Gastroesophageal sphincter (tissue), 4 donors: ENCODE data around the gene TMC1. TPM values are rescaled to one million over a fixed set of nuclear protein-coding genes. Genes with fewer than 3 reads are reported as not detected.

Source experiments
- ATAC-seq: fragments of 150-250 bp; one replicate; pipeline ENCODE4 v1.9.1; 2016; ENCODE audit warnings: mild to moderate bottlenecking, moderate library complexity
- H3K27ac ChIP-seq, 4 donors: fragments of 200-600 bp; sonication (generic) in 3 of 4; 1 replicate in 3 of 4; 2 replicates in 1 of 4; pipeline ENCODE4 v1.5.1; 2016 to 2019
- H3K27me3 ChIP-seq: fragments of 200-600 bp; sonication (generic); one replicate; pipeline ENCODE4 v1.5.1; 2019
- H3K36me3 ChIP-seq, 2 donors: fragments of 200-600 bp; sonication (generic); one replicate each; pipeline ENCODE4 v1.5.1; 2019; ENCODE audit warnings: control low read depth in 1 of 2
- H3K4me1 ChIP-seq, 3 donors: fragments of 200-600 bp; sonication (generic); 1 replicate in 2 of 3; 2 replicates in 1 of 3; pipeline ENCODE4 v1.5.1; 2016 to 2019; ENCODE audit warnings: control low read depth in 2 of 3
- H3K4me3 ChIP-seq, 2 donors: fragments of 200-600 bp; sonication (generic); one replicate each; pipeline ENCODE4 v1.5.1; 2019; ENCODE audit warnings: mild to moderate bottlenecking in 1 of 2, moderate library complexity in 1 of 2
- H3K9me3 ChIP-seq, 3 donors: fragments of 200-600 bp; sonication (generic); one replicate each; pipeline ENCODE4 v1.5.1; 2017 to 2019; ENCODE audit warnings: control low read depth in 2 of 3
- EP300 ChIP-seq: sonication (generic); formaldehyde crosslinking; IDR thresholded peaks from one replicate; pipeline ENCODE4 v1.6.1; 2017; ENCODE audit warnings: antibody characterized with exemption, mild to moderate bottlenecking
- POLR2A ChIP-seq, 2 donors: fragments of 450-650 bp; IDR thresholded peaks; one replicate each; pipeline ENCODE4 v1.6.1; 2017; ENCODE audit warnings: antibody characterized with exemption in 2 of 2, mild to moderate bottlenecking in 2 of 2, moderate library complexity in 1 of 2
- POLR2AphosphoS5 ChIP-seq: sonication (generic); formaldehyde crosslinking; IDR thresholded peaks from one replicate; pipeline ENCODE4 v1.6.1; 2017; ENCODE audit warnings: antibody characterized with exemption
- WGBS, 2 donors: methylation state at CpG; one replicate each; pipeline ENCODE4 v1.1.5; 2018; ENCODE audit warnings: low coverage in 1 of 2; 5-methylcytosine and 5-hydroxymethylcytosine counted together
- total RNA-seq, 4 donors: library from RNA; depleted of rRNA; stranded (reverse); fragments of >200 nt; gene quantifications; one replicate each; pipeline ENCODE4 v1.1.0, GENCODE V29; 2016
- TF ChIP-seq, protein P1 (sequence below), 4 experiments: fragments of 200-600 bp in 2 of 4; fragments of 450-650 bp in 2 of 4; sonication (generic) in 1 of 4; IDR thresholded peaks; one replicate each; pipeline ENCODE4 v1.5.1; 2017 to 2019; ENCODE audit warnings: antibody characterized with exemption in 4 of 4, mild to moderate bottlenecking in 2 of 4, moderate library complexity in 2 of 4

TMC1 gene
- total RNA-seq, 4 donors from 2014 or later, result not detected

DNA sequence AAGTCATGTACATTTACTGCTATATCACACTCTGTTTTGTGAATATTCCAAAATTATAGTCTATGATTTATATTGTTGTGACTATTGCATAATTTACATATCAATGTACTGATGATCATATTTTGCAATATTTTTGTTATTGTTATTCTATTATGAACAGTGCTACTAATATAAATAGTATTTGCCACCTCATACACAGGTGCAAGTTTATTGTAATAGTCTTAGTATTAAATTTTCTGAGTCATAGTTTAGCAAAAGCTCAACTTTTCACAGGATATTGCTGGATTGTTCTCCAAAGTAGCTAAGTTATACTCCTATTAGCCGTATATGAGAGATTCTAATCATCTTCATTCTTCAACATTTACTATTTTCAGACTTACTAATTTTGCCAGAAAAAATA, 124.7 kb downstream of the TMC1 start:
- no peaks in the 10 kb centered on the region for H3K27me3 ChIP-seq
- no peak for ATAC-seq
- H3K36me3 ChIP-seq, result no peaks in the 10 kb centered on the region
- no peak overlapping the region for H3K4me3 ChIP-seq
- H3K9me3 ChIP-seq, result no peaks in the 10 kb centered on the region
- WGBS, 2 donors, result 79 to 89% methylated on average over 1 of the region's 1 CpG
- H3K4me1 ChIP-seq, result no peaks in the 10 kb centered on the region
- no peak for TF ChIP-seq EP300
- TF ChIP-seq, protein P1, sequence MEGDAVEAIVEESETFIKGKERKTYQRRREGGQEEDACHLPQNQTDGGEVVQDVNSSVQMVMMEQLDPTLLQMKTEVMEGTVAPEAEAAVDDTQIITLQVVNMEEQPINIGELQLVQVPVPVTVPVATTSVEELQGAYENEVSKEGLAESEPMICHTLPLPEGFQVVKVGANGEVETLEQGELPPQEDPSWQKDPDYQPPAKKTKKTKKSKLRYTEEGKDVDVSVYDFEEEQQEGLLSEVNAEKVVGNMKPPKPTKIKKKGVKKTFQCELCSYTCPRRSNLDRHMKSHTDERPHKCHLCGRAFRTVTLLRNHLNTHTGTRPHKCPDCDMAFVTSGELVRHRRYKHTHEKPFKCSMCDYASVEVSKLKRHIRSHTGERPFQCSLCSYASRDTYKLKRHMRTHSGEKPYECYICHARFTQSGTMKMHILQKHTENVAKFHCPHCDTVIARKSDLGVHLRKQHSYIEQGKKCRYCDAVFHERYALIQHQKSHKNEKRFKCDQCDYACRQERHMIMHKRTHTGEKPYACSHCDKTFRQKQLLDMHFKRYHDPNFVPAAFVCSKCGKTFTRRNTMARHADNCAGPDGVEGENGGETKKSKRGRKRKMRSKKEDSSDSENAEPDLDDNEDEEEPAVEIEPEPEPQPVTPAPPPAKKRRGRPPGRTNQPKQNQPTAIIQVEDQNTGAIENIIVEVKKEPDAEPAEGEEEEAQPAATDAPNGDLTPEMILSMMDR (IDR thresholded peaks at IDR 0.05), result no peak
- no peak for TF ChIP-seq POLR2AphosphoS5
- H3K27ac ChIP-seq, result no peak overlapping the region

DNA sequence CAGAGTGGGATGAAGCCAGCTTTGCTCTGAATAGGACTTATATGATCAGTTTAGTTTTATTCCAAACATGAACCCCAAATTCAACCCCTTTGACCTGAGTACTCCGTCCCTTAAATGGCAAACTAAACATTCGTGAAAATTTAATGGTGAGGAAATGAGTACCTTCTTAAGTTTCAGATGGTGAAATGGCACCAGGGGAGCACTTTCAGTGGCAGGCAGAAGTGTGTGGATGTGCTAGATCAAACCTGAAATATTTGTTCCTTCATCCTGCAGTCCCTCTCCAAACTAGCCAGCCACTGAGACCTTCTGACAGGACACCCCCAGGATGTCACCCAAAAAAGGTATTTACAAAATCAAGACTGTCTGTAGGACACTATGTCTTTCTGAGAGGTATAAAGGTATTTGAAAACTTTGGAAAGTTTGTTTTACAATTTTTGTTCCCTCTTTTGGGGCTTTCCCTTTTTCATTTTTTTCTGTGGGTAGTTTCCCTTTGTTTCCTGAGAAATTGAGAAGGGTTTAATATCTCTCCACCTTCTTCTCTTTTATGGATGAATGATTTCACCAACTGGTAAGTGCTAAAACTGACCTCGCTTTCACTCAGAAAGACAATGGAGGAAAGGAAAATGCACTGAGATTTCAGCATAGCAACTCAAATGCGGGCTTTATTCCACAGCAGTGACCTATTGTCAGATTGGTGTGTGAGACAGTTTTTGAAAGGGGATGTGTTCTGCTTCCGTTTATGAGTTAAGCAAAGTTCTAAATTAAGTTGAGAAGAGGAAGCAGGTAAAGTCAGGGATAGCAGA, 127.1 kb downstream of the TMC1 start:
- TF ChIP-seq EP300 (no peak), POLR2AphosphoS5 (no peak), POLR2A (IDR thresholded peaks at IDR 0.05) (no peak)
- TF ChIP-seq, protein P1 (IDR thresholded peaks at IDR 0.05), result no peak
- no peak for ATAC-seq
- H3K27me3 ChIP-seq, result no peaks in the 10 kb centered on the region
- no peak overlapping the region for H3K4me3 ChIP-seq
- 61 to 63% methylated on average over 5 of the region's 5 CpGs for WGBS, 2 donors
- H3K4me1 ChIP-seq, result no peaks in the 10 kb centered on the region
- H3K9me3 ChIP-seq, result no peaks in the 10 kb centered on the region
- H3K36me3 ChIP-seq, result no peaks in the 10 kb centered on the region
- no peak overlapping the region for H3K27ac ChIP-seq

DNA sequence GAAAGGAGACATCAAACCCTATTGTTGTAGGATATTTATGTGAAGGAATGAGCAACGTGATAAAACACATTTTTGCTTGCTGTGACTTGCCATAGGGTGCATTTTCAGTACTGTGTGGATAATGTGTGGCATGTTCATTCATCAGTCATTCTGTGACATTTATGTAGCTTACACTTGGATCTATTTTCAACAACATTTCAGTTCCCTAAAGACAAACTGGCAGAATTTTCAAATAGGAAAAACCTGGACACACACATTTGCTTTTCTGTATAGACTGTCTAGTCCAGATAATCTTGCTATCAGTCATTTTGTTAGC, 127.7 kb downstream of the TMC1 start:
- no peak overlapping the region for H3K27ac ChIP-seq
- ATAC-seq, result no peak
- WGBS, 2 donors, result 11 to 22% methylated on average over 1 of the region's 1 CpG
- H3K27me3 ChIP-seq, result no peaks in the 10 kb centered on the region
- H3K4me3 ChIP-seq, result no peak overlapping the region
- H3K36me3 ChIP-seq, result no peaks in the 10 kb centered on the region
- TF ChIP-seq POLR2AphosphoS5 (no peak), EP300 (no peak), POLR2A (IDR thresholded peaks at IDR 0.05) (no peak)
- TF ChIP-seq, protein P1 (IDR thresholded peaks at IDR 0.05), result no peak
- H3K9me3 ChIP-seq, result no peaks in the 10 kb centered on the region
- H3K4me1 ChIP-seq, result no peaks in the 10 kb centered on the region

DNA sequence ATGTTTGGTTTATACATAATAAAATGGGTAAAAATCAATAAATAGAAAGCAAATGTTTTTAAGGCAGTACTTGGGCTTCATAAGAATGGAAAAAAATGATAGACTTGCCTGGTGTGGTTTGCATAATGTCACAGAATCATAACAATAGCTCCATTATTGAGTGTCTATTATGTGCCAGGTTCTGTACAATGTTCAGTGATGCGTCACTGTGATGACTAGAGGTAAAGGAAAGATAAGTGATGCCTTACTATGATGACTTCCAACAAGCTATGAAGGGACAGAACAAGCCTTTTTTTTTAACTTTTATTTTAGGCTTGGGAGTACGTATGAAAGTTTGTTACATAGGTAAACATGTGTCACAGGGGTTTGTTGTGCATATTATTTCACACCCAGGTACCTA, 128.8 kb downstream of the TMC1 start:
- ATAC-seq, result no peak
- no peak overlapping the region for H3K27ac ChIP-seq
- H3K36me3 ChIP-seq, result no peaks in the 10 kb centered on the region
- no peak overlapping the region for H3K4me3 ChIP-seq
- TF ChIP-seq, protein P1 (IDR thresholded peaks at IDR 0.05), result no peak
- TF ChIP-seq POLR2AphosphoS5, result no peak
- no peak for TF ChIP-seq POLR2A (IDR thresholded peaks at IDR 0.05)
- TF ChIP-seq EP300, result no peak
- no peaks in the 10 kb centered on the region for H3K4me1 ChIP-seq
- H3K27me3 ChIP-seq, result no peaks in the 10 kb centered on the region
- WGBS, 2 donors, result 62% methylated on average over 2 of the region's 2 CpGs
- H3K9me3 ChIP-seq, result no peaks in the 10 kb centered on the region

DNA sequence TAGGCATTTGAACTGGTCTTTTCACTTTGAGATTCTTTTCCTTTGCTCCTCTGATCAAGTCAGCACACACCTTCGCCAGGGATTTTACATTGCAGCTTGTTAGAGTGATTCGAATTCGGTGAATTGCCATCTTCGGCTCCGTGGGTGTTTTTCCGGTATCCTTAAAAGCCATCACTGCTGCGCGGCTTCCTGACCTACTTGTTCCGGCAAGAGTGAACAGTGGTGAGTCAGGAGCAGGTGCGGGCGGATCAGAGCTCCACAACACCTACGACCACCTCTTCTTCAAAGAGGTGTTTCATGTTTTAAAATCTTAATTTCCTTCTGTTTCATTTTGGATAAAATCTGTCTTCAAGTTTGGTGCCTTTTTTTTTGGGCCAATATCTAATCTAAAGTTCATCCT, 134.6 kb downstream of the TMC1 start:
- Histone ChIP-seq H3K4me1 (no peaks in the 10 kb centered on the region), H3K27ac (no peak overlapping the region), H3K4me3 (no peak overlapping the region), H3K27me3 (no peaks in the 10 kb centered on the region), H3K9me3 (no peaks in the 10 kb centered on the region), H3K36me3 (no peaks in the 10 kb centered on the region)
- TF ChIP-seq, protein P1 (IDR thresholded peaks at IDR 0.05), result no peak
- TF ChIP-seq EP300 (no peak), POLR2AphosphoS5 (no peak), POLR2A (IDR thresholded peaks at IDR 0.05) (no peak)
- 92 to 96% methylated on average over 4 to 12 of the region's 12 CpGs for WGBS, 2 donors
- ATAC-seq, result no peak
